Kidney capillary endothelial cell (primary cell): ENCODE results near the gene CARD19.

Source experiments
- DNase-seq: peaks from one replicate; pipeline ENCODE4 v3.0.0-alpha.2; 2018; ENCODE audit warnings: low spot score

The CARD19 gene

GRCh38 chr9:93096131-93096802 is at the start of gene CARD19:
CARD19 (plus strand) TSS chr9:93096217; CDS start chr9:93096346, 129 bp downstream.
- no peak for DNase-seq

- no peak for DNase-seq
These were observed 47.2 kb upstream of the CARD19 start for GRCh38 chr9:93048566-93049448.

- DNase-seq = no peak
These were observed 46.5 kb upstream of the CARD19 start for GRCh38 chr9:93049491-93049890.

- DNase-seq = no peak
These were observed 45.8 kb upstream of the CARD19 start for GRCh38 chr9:93050231-93050630.

- no peak for DNase-seq
These were observed 44.3 kb upstream of the CARD19 start for GRCh38 chr9:93051680-93052089.

- no peak for DNase-seq
These were observed 43.1 kb upstream of the CARD19 start for GRCh38 chr9:93052791-93053540.

- DNase-seq = no peak
These were observed 42.2 kb upstream of the CARD19 start for GRCh38 chr9:93053781-93054331.

GRCh38 chr9:93054758-93055704 is 41.0 kb upstream of the CARD19 start:
- no peak for DNase-seq

GRCh38 chr9:93057042-93057702 is 38.8 kb upstream of the CARD19 start:
- no peak for DNase-seq

GRCh38 chr9:93057703-93058354 is 38.2 kb upstream of the CARD19 start:
- DNase-seq = no peak

GRCh38 chr9:93058355-93059010 is 37.5 kb upstream of the CARD19 start, which contains the start of gene SUSD3:
SUSD3 (plus strand) TSS chr9:93058701; CDS start chr9:93058743, 42 bp downstream.
- no peak for DNase-seq

- no peak for DNase-seq
These were observed 36.9 kb upstream of the CARD19 start for GRCh38 chr9:93059011-93059714.

- no peak for DNase-seq
These were observed 36.1 kb upstream of the CARD19 start for GRCh38 chr9:93059715-93060578.

- no peak for DNase-seq
These were observed 35.2 kb upstream of the CARD19 start for GRCh38 chr9:93060746-93061259.

- no peak for DNase-seq
These were observed 34.7 kb upstream of the CARD19 start for GRCh38 chr9:93061260-93061751.

- no peak for DNase-seq
These were observed 33.9 kb upstream of the CARD19 start for GRCh38 chr9:93061791-93062763.
